Transverse colon (tissue), 4 donors: ENCODE results near the gene ITPRID2.

ENCODE experiments used
- CTCF ChIP-seq, 5 experiments: fragments of 200-600 bp in 3 of 5; fragments of 450-650 bp in 2 of 5; sonication (generic) in 3 of 5; IDR thresholded peaks; 1 replicate in 2 of 5; 2 replicates in 3 of 5; pipeline ENCODE4 v1.5.1; 2016 to 2017; ENCODE audit warnings: antibody characterized with exemption in 5 of 5, inconsistent platforms in 3 of 5, mild to moderate bottlenecking in 2 of 5, moderate library complexity in 1 of 5
- EP300 ChIP-seq: sonication (generic); formaldehyde crosslinking; IDR thresholded peaks from one replicate; pipeline ENCODE4 v1.6.1; 2017; ENCODE audit warnings: antibody characterized with exemption, low read depth
- POLR2A ChIP-seq: fragments of 450-650 bp; IDR thresholded peaks from one replicate; pipeline ENCODE4 v1.6.1; 2016; ENCODE audit warnings: antibody characterized with exemption, mild to moderate bottlenecking, moderate library complexity
- POLR2AphosphoS5 ChIP-seq, 3 donors: sonication (generic); formaldehyde crosslinking; IDR thresholded peaks; one replicate each; pipeline ENCODE4 v1.6.1; 2016; ENCODE audit warnings: antibody characterized with exemption in 3 of 3

- TF ChIP-seq CTCF (IDR thresholded peaks at IDR 0.05) (no peak), POLR2AphosphoS5 (IDR thresholded peaks at IDR 0.05) (no peak), POLR2A (no peak), EP300 (no peak)
Measured at GRCh38 chr2:181859803-181860202, 31.7 kb upstream of the ITPRID2 start.
